ENCODE measurements around the gene LARP4B.

LARP4B gene

GRCh38 chr10:876438-876837 is 55.1 kb downstream of the LARP4B start:
- DNase-seq, result no peak
- intact Hi-C loops (cut with DNase I), result no loop called here

- intact Hi-C loops (cut with DNase I), result no loop called here
- DNase-seq, result no peak
Observed at GRCh38 chr10:873020-873419, 58.5 kb downstream of the LARP4B start.

- DNase-seq, result no peak
- intact Hi-C loops (cut with DNase I), result no loop called here
Observed at GRCh38 chr10:871951-872403, 59.5 kb downstream of the LARP4B start.

GRCh38 chr10:870564-871166 is 60.8 kb downstream of the LARP4B start:
- no peak for DNase-seq
- intact Hi-C loops (cut with DNase I), result no loop called here

GRCh38 chr10:869171-869570 is 62.3 kb downstream of the LARP4B start:
- intact Hi-C loops (cut with DNase I), result no loop called here
- no peak for DNase-seq

- no peak for DNase-seq
- intact Hi-C loops (cut with DNase I), result no loop called here
Observed at GRCh38 chr10:867807-868206, 63.7 kb downstream of the LARP4B start.

- intact Hi-C loops (cut with DNase I), result no loop called here
- no peak for DNase-seq
Observed at GRCh38 chr10:866577-866941, 64.9 kb downstream of the LARP4B start.

- DNase-seq, result no peak
- intact Hi-C loops (cut with DNase I), result no loop called here
Observed at GRCh38 chr10:865924-866576, 65.5 kb downstream of the LARP4B start.

GRCh38 chr10:865257-865656 is 66.2 kb downstream of the LARP4B start:
- DNase-seq, result no peak
- intact Hi-C loops (cut with DNase I), result no loop called here

GRCh38 chr10:860519-860918 is 71.0 kb downstream of the LARP4B start:
- intact Hi-C loops (cut with DNase I), result no loop called here
- DNase-seq, result no peak

- intact Hi-C loops (cut with DNase I), result no loop called here
- no peak for DNase-seq
Observed at GRCh38 chr10:856416-857157, 74.9 kb downstream of the LARP4B start.

- no peak for DNase-seq
Observed at GRCh38 chr10:855671-856070, 75.8 kb downstream of the LARP4B start.

GRCh38 chr10:855079-855478 is 76.4 kb downstream of the LARP4B start:
- DNase-seq, result no peak
- intact Hi-C loops (cut with DNase I), result no loop called here

More at GRCh38 chr10:855671-856070, 75.8 kb downstream of the LARP4B start:
- intact Hi-C loops (cut with DNase I), result no loop called here

GRCh38 chr10:853017-853416 is 78.5 kb downstream of the LARP4B start:
- intact Hi-C loops (cut with DNase I), result no loop called here
- DNase-seq, result no peak

GRCh38 chr10:852386-852785 is 79.1 kb downstream of the LARP4B start:
- DNase-seq, result no peak
- intact Hi-C loops (cut with DNase I), result no loop called here

- intact Hi-C loops (cut with DNase I), result no loop called here
- no peak for DNase-seq
Observed at GRCh38 chr10:851901-852300, 79.6 kb downstream of the LARP4B start.

GRCh38 chr10:850093-850492 is 81.4 kb downstream of the LARP4B start:
- no peak for DNase-seq
- intact Hi-C loops (cut with DNase I), result no loop called here

- DNase-seq, result no peak
- intact Hi-C loops (cut with DNase I), result no loop called here
Observed at GRCh38 chr10:847868-848267, 83.6 kb downstream of the LARP4B start.

- intact Hi-C loops (cut with DNase I), result no loop called here
- DNase-seq, result no peak
Observed at GRCh38 chr10:846126-846685, 85.3 kb downstream of the LARP4B start.

- intact Hi-C loops (cut with DNase I), result no loop called here
- DNase-seq, result no peak
Observed at GRCh38 chr10:845526-845925, 86.0 kb downstream of the LARP4B start.

GRCh38 chr10:844552-844951 is 87.0 kb downstream of the LARP4B start:
- no peak for DNase-seq
- intact Hi-C loops (cut with DNase I), result no loop called here

GRCh38 chr10:843703-844102 is 87.8 kb downstream of the LARP4B start:
- intact Hi-C loops (cut with DNase I), result no loop called here
- no peak for DNase-seq
